HepG2 (cell line): ENCODE data around the gene MFSD12. TPM values are rescaled to one million over a fixed set of nuclear protein-coding genes. Genes with fewer than 3 reads are reported as not detected.

ENCODE experiments used
- ATF2 ChIP-seq: sonication (generic); formaldehyde crosslinking; IDR thresholded peaks from 2 replicates; pipeline ENCODE4 v1.4.0; 2020; ENCODE audit warnings: missing genetic modification reagents
- ATF4 ChIP-seq, 2 experiments: fragments of 450-650 bp in 1 of 2; sonication (generic) in 1 of 2; formaldehyde crosslinking; IDR thresholded peaks; 2 replicates each; pipeline versions ENCODE4 v1.5.0 to v1.8.0; 2020 to 2022; ENCODE audit warnings: mild to moderate bottlenecking in 1 of 2, missing genetic modification reagents in 1 of 2
- DMTF1 ChIP-seq: sonication (generic); formaldehyde crosslinking; IDR thresholded peaks from 2 replicates; pipeline ENCODE4 v1.4.0; 2020; ENCODE audit warnings: mild to moderate bottlenecking, missing genetic modification reagents
- DNMT1 ChIP-seq: sonication (generic); formaldehyde crosslinking; IDR thresholded peaks from 2 replicates; pipeline ENCODE4 v1.5.1; 2020; ENCODE audit warnings: mild to moderate bottlenecking, missing genetic modification reagents
- ELK4 ChIP-seq: sonication (generic); formaldehyde crosslinking; IDR thresholded peaks from 2 replicates; pipeline ENCODE4 v1.9.0; 2021; ENCODE audit warnings: missing genetic modification reagents, borderline replicate concordance
- HDAC6 ChIP-seq: fragments of 200-600 bp; sonication (generic); IDR thresholded peaks from 2 replicates; pipeline ENCODE4 v1.7.0; 2017; ENCODE audit warnings: mild to moderate bottlenecking, antibody characterized with exemption, low read length, low read depth
- IRF2 ChIP-seq: IDR thresholded peaks from 2 replicates; pipeline ENCODE4 v1.6.1; 2018; ENCODE audit warnings: missing genetic modification reagents, missing compliant biosample characterization
- KDM1A ChIP-seq: IDR thresholded peaks from 2 replicates; pipeline ENCODE4 v1.6.1; 2016; ENCODE audit warnings: missing compliant biosample characterization
- KDM4B ChIP-seq: sonication (generic); formaldehyde crosslinking; IDR thresholded peaks from 2 replicates; pipeline ENCODE4 v1.4.0; 2020; ENCODE audit warnings: missing genetic modification reagents
- MYC ChIP-seq: sonication (generic); formaldehyde crosslinking; IDR thresholded peaks from 2 replicates; pipeline ENCODE4 v1.9.0; 2021; ENCODE audit warnings: missing genetic modification reagents, borderline replicate concordance
- PHF8 ChIP-seq: sonication (generic); formaldehyde crosslinking; IDR thresholded peaks from 2 replicates; pipeline ENCODE4 v1.5.0; 2020; ENCODE audit warnings: missing genetic modification reagents
- PREB ChIP-seq: sonication (generic); formaldehyde crosslinking; IDR thresholded peaks from 2 replicates; pipeline ENCODE4 v1.4.0; 2020; ENCODE audit warnings: missing genetic modification reagents
- SALL1 ChIP-seq: sonication (generic); formaldehyde crosslinking; IDR thresholded peaks from 2 replicates; pipeline ENCODE4 v1.8.0; 2022; ENCODE audit warnings: mild to moderate bottlenecking, missing genetic modification reagents
- SETDB1 ChIP-seq: sonication (generic); formaldehyde crosslinking; IDR thresholded peaks from 2 replicates; pipeline ENCODE4 v1.5.1; 2020; ENCODE audit warnings: missing genetic modification reagents, mild to moderate bottlenecking, borderline replicate concordance
- SMAD9 ChIP-seq: sonication (generic); formaldehyde crosslinking; IDR thresholded peaks from 2 replicates; pipeline ENCODE4 v1.5.1; 2020; ENCODE audit warnings: mild to moderate bottlenecking, missing genetic modification reagents
- TFAP4 ChIP-seq: sonication (generic); IDR thresholded peaks from 2 replicates; pipeline ENCODE4 v1.6.1; 2016; ENCODE audit warnings: low read depth, borderline replicate concordance
- ZNF234 ChIP-seq: sonication (generic); formaldehyde crosslinking; conservative IDR thresholded peaks from 2 replicates; pipeline ENCODE4 v1.5.1; 2020; ENCODE audit warnings: mild to moderate bottlenecking, missing genetic modification reagents
- ZNF616 ChIP-seq: sonication (generic); formaldehyde crosslinking; IDR thresholded peaks from 2 replicates; pipeline ENCODE4 v1.5.0; 2020; ENCODE audit warnings: low read depth, mild to moderate bottlenecking, missing genetic modification reagents
- ZUFSP ChIP-seq: sonication (generic); formaldehyde crosslinking; IDR thresholded peaks from 2 replicates; pipeline ENCODE4 v1.9.0; 2021; ENCODE audit warnings: missing genetic modification reagents, mild to moderate bottlenecking, borderline replicate concordance
- polyA plus RNA-seq, 8 experiments: library from polyadenylated mRNA; depleted of rRNA in 3 of 8; stranded (reverse) in 7 of 8; unstranded in 1 of 8; fragments of >200 nt; fragmentation: Illumina TruSeq in 4 of 8; extraction: Trizol in 4 of 8; gene quantifications; 2 replicates each; pipeline versions ENCODE4 v1.2.1 to v1.2.3, GENCODE V29; 2011 to 2016; ENCODE audit warnings: low read depth in 4 of 8, missing spikeins in 1 of 8, mixed read lengths in 1 of 8; ENCODE audit not compliant: insufficient read depth in 1 of 8
- total RNA-seq, 5 experiments: library from RNA; depleted of rRNA; stranded (reverse); fragments of >200 nt; fragmentation: Illumina TruSeq; extraction: Trizol; gene quantifications; 2 replicates each; pipeline ENCODE4 v1.2.3, GENCODE V29; 2016; ENCODE audit warnings: low read depth in 1 of 5

The MFSD12 gene
- total and polyA plus RNA-seq, 2 of the 13 experiments (the other 11 are each of a cell fraction or from before 2014, with no cell fraction given), result 27.2 to 29.1 TPM

GRCh38 chr19:3544742-3545668 lies 12.4 kb downstream of the MFSD12 start (continued):
- TF ChIP-seq PREB (CRISPR knock-in tag) (no peak), ATF4 (CRISPR knock-in tag; IDR thresholded peaks at IDR 0.05) (no peak), MYC (peak; percentile 48; the same call in 1 of the 2 replicates), SETDB1 (no peak), DMTF1 (CRISPR knock-in tag) (no peak), IRF2 (peak; percentile 32; the same call in 1 of the 2 replicates), TFAP4 (peak; percentile 12; the same call in 1 of the 2 replicates), SALL1 (peak; percentile 10; the same call in 1 of the 2 replicates), KDM4B (CRISPR knock-in tag) (no peak), PHF8 (CRISPR knock-in tag) (no peak), ELK4 (CRISPR knock-in tag) (no peak), ZNF616 (CRISPR knock-in tag) (no peak), DNMT1 (CRISPR knock-in tag) (no peak), HDAC6 (no peak), ZUFSP (CRISPR knock-in tag) (no peak), KDM1A (no peak), SMAD9 (CRISPR knock-in tag) (no peak), ZNF234 (CRISPR knock-in tag) (no peak), ATF2 (CRISPR knock-in tag) (no peak)
